ENCODE measurements around the gene ADGRG7.

Gene ADGRG7

DNA sequence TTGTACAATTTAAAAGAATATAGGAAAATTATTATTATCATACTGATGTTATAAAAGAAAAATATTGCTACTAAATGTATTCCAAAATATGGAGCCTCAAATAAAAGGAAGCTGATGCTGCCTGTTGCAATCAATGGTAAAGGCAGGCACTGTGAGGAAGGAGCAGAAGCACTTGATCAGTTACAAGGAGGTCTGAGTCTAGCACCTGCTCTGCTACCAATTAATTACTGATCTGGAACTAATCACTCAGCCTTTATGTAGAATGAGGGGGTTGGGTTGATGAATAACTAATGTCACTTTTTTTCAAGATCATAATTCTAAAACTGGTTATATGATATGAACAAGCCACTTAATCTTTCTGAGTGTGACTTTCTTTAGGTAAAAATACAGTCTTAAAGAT, 5.5 kb downstream of the ADGRG7 start:
- no peak overlapping the region for H3K9ac ChIP-seq (ENCODE audit: low read depth in 1 of 2, low read length in 2 of 2)
- H3K36me3 ChIP-seq (ENCODE audit: control insufficient read depth in 2 of 2, insufficient read depth in 2 of 2, low read length in 2 of 2): no peaks in the 10 kb centered on the region
- no peaks in the 10 kb centered on the region for H3K27me3 ChIP-seq (ENCODE audit: control insufficient read depth in 2 of 2, insufficient read depth in 2 of 2, low read length in 2 of 2)
- H3K27ac ChIP-seq (ENCODE audit: low read depth in 2 of 2, low read length in 2 of 2): no peak overlapping the region
- no peaks in the 10 kb centered on the region for H3K9me3 ChIP-seq (ENCODE audit: control insufficient read depth in 2 of 2, low read length in 2 of 2)
- H3K4me3 ChIP-seq (ENCODE audit: low read length in 2 of 2): no peak overlapping the region
- H3K4me1 ChIP-seq (ENCODE audit: control insufficient read depth in 2 of 2, insufficient read depth in 2 of 2, low read length in 2 of 2): peaks cover 3 to 9% of the 10 kb centered on the region in 2 donors

DNA sequence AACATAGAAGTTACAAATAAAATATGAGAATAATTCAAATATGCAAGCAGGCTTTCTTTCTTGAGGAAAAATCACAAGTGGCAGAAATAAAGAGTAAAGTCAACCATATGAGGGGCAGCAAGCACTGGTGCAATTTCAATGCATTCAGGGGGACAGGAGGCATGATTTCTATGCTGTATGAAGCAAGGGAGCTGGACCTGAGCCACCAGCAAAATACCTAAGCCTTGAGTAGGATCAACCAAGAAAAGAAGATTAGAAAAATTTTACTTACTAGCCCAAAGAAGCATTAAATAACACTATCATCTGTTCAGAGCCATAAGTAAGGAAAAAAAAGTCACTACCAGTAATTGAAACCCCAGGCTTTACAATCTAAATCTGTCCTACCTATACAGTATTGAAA, 6.3 kb downstream of the ADGRG7 start:
- Histone ChIP-seq H3K4me1 (ENCODE audit: control insufficient read depth in 2 of 2, insufficient read depth in 2 of 2, low read length in 2 of 2) (peaks cover 0 to 9% of the 10 kb centered on the region in 2 donors), H3K4me3 (ENCODE audit: low read length in 2 of 2) (no peak overlapping the region), H3K9ac (ENCODE audit: low read depth in 1 of 2, low read length in 2 of 2) (no peak overlapping the region), H3K27ac (ENCODE audit: low read depth in 2 of 2, low read length in 2 of 2) (no peak overlapping the region), H3K27me3 (ENCODE audit: control insufficient read depth in 2 of 2, insufficient read depth in 2 of 2, low read length in 2 of 2) (no peaks in the 10 kb centered on the region), H3K36me3 (ENCODE audit: control insufficient read depth in 2 of 2, insufficient read depth in 2 of 2, low read length in 2 of 2) (no peaks in the 10 kb centered on the region), H3K9me3 (ENCODE audit: control insufficient read depth in 2 of 2, low read length in 2 of 2) (no peaks in the 10 kb centered on the region)

DNA sequence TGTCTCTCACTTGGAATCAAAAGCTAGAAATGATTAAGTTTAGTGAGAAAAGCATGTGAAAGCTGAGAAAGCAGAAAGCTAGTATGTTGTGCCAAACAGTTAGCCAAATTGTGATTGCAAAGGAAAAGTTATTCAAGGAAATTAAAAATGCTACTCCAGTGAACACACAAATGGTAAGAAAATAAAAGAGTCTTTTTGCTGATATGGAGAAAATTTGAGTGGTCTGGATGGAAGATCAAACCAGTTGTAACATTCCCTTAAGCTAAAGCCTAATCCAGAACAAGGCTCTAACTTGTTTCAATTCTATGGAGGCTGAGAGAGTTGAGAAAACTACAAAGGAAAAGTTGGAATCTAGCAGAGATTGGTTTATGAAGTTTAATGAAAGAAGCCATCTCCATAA, 11.8 kb downstream of the ADGRG7 start:
- Histone ChIP-seq H3K9ac (ENCODE audit: low read depth in 1 of 2, low read length in 2 of 2) (no peak overlapping the region), H3K9me3 (ENCODE audit: control insufficient read depth in 2 of 2, low read length in 2 of 2) (no peaks in the 10 kb centered on the region), H3K27me3 (ENCODE audit: control insufficient read depth in 2 of 2, insufficient read depth in 2 of 2, low read length in 2 of 2) (no peaks in the 10 kb centered on the region), H3K27ac (ENCODE audit: low read depth in 2 of 2, low read length in 2 of 2) (no peak overlapping the region), H3K4me1 (ENCODE audit: control insufficient read depth in 2 of 2, insufficient read depth in 2 of 2, low read length in 2 of 2) (no peaks in the 10 kb centered on the region), H3K36me3 (ENCODE audit: control insufficient read depth in 2 of 2, insufficient read depth in 2 of 2, low read length in 2 of 2) (no peaks in the 10 kb centered on the region), H3K4me3 (ENCODE audit: low read length in 2 of 2) (no peak overlapping the region)

DNA sequence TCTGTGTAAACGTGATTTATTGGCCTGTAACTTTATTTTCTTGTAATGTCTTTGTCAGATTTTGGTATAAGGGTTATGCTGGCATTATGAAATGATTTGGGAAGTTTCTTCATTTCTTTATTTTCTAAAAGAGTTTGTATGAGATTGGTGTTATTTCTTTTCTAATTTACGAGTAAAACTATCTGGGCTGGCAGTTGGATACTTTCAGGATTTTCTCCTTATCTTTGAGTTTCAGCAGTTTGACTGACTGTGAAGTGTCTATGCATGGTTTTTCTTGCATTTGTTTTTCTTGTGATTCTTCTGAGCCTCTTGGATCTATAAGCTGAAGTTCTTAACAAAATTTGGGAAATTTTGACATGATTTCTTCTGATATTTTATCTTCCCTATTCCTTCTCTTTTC, 18.1 kb downstream of the ADGRG7 start:
- H3K27me3 ChIP-seq (ENCODE audit: control insufficient read depth in 2 of 2, insufficient read depth in 2 of 2, low read length in 2 of 2): no peaks in the 10 kb centered on the region

DNA sequence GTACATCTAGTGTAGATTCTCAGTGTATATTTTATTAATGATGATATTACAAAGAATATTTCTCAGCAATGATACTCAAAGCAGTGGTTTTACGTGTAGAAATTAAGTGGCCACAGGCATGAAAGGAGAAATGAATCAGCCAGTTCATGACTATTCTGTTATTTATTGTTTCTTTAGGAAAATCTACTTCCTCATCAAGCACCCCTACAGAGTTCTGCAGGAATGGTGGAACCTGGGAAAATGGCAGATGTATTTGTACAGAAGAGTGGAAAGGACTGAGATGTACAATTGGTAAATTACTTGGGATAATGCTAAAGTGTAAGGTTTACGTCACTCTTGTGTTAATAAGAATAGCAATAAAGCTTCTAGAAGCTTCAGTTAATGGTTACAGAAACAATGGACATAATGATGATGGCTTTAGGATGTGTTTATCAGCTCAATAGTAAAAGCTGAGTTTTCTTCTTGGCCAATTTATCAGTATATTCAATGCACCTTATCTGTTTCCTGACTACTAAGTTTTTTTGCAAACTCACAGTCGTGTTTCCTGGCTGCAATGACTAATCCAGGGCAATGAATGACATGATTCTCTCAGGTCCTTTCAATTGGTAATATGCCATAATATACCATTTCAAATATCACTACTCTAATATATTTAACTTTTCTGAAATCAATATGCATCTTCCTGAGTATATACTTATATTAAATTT, 20.2 kb downstream of the ADGRG7 start:
- Histone ChIP-seq H3K4me3 (ENCODE audit: low read length in 2 of 2) (no peak overlapping the region), H3K9me3 (ENCODE audit: control insufficient read depth in 2 of 2, low read length in 2 of 2) (no peaks in the 10 kb centered on the region), H3K36me3 (ENCODE audit: control insufficient read depth in 2 of 2, insufficient read depth in 2 of 2, low read length in 2 of 2) (no peaks in the 10 kb centered on the region), H3K4me1 (ENCODE audit: control insufficient read depth in 2 of 2, insufficient read depth in 2 of 2, low read length in 2 of 2) (no peaks in the 10 kb centered on the region), H3K9ac (ENCODE audit: low read depth in 1 of 2, low read length in 2 of 2) (no peak overlapping the region), H3K27ac (ENCODE audit: low read depth in 2 of 2, low read length in 2 of 2) (no peak overlapping the region), H3K27me3 (ENCODE audit: control insufficient read depth in 2 of 2, insufficient read depth in 2 of 2, low read length in 2 of 2) (no peaks in the 10 kb centered on the region)

More for the DNA sequence above, 18.1 kb downstream of the ADGRG7 start:
- H3K4me3 ChIP-seq (ENCODE audit: low read length in 2 of 2): no peak overlapping the region
- H3K9ac ChIP-seq (ENCODE audit: low read depth in 1 of 2, low read length in 2 of 2): no peak overlapping the region
- no peak overlapping the region for H3K27ac ChIP-seq (ENCODE audit: low read depth in 2 of 2, low read length in 2 of 2)
- H3K36me3 ChIP-seq (ENCODE audit: control insufficient read depth in 2 of 2, insufficient read depth in 2 of 2, low read length in 2 of 2): no peaks in the 10 kb centered on the region
- H3K9me3 ChIP-seq (ENCODE audit: control insufficient read depth in 2 of 2, low read length in 2 of 2): no peaks in the 10 kb centered on the region
- no peaks in the 10 kb centered on the region for H3K4me1 ChIP-seq (ENCODE audit: control insufficient read depth in 2 of 2, insufficient read depth in 2 of 2, low read length in 2 of 2)

DNA sequence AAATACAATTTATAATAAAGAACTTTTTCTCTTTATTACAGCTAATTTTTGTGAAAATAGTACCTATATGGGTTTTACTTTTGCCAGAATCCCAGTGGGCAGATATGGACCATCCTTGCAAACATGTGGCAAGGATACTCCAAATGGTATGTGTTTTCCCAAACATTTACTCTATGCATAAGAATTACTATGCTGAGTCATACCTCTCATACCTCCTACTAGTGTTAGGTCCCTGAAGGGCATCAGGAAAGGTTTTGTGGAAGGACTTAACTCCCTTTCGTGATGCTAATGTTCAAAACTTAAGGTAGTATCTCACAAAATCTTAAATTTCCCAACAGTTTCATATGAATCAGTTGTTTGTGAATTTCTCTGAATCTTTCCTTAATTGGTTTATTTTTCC, 21.3 kb downstream of the ADGRG7 start:
- Histone ChIP-seq H3K4me1 (ENCODE audit: control insufficient read depth in 2 of 2, insufficient read depth in 2 of 2, low read length in 2 of 2) (peaks cover 0 to 2% of the 10 kb centered on the region in 2 donors), H3K36me3 (ENCODE audit: control insufficient read depth in 2 of 2, insufficient read depth in 2 of 2, low read length in 2 of 2) (no peaks in the 10 kb centered on the region), H3K4me3 (ENCODE audit: low read length in 2 of 2) (no peak overlapping the region), H3K27me3 (ENCODE audit: control insufficient read depth in 2 of 2, insufficient read depth in 2 of 2, low read length in 2 of 2) (no peaks in the 10 kb centered on the region), H3K27ac (ENCODE audit: low read depth in 2 of 2, low read length in 2 of 2) (no peak overlapping the region), H3K9ac (ENCODE audit: low read depth in 1 of 2, low read length in 2 of 2) (no peak overlapping the region), H3K9me3 (ENCODE audit: control insufficient read depth in 2 of 2, low read length in 2 of 2) (no peaks in the 10 kb centered on the region)

DNA sequence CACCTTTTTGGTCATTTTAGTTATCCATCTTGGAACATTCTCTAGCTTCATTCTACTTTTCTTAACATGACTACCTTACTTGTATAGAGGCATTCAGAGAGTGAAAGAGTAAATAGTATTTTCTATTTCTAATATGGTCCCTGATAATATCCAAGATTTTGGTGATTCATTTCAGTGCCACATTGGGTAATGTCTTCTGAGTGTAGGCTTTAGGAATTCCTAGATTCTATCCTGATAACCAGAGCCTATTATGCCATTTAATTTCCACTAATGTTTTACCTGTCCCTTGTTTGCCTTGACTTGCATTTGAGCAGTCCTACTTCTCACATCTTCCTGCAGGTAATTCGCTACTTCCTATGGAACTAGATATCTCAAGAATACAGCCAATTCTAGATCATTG, 21.8 kb downstream of the ADGRG7 start:
- Histone ChIP-seq H3K4me1 (ENCODE audit: control insufficient read depth in 2 of 2, insufficient read depth in 2 of 2, low read length in 2 of 2) (peaks cover 0 to 2% of the 10 kb centered on the region in 2 donors), H3K4me3 (ENCODE audit: low read length in 2 of 2) (no peak overlapping the region), H3K27me3 (ENCODE audit: control insufficient read depth in 2 of 2, insufficient read depth in 2 of 2, low read length in 2 of 2) (no peaks in the 10 kb centered on the region), H3K27ac (ENCODE audit: low read depth in 2 of 2, low read length in 2 of 2) (no peak overlapping the region), H3K9ac (ENCODE audit: low read depth in 1 of 2, low read length in 2 of 2) (no peak overlapping the region), H3K9me3 (ENCODE audit: control insufficient read depth in 2 of 2, low read length in 2 of 2) (no peaks in the 10 kb centered on the region), H3K36me3 (ENCODE audit: control insufficient read depth in 2 of 2, insufficient read depth in 2 of 2, low read length in 2 of 2) (no peaks in the 10 kb centered on the region)

DNA sequence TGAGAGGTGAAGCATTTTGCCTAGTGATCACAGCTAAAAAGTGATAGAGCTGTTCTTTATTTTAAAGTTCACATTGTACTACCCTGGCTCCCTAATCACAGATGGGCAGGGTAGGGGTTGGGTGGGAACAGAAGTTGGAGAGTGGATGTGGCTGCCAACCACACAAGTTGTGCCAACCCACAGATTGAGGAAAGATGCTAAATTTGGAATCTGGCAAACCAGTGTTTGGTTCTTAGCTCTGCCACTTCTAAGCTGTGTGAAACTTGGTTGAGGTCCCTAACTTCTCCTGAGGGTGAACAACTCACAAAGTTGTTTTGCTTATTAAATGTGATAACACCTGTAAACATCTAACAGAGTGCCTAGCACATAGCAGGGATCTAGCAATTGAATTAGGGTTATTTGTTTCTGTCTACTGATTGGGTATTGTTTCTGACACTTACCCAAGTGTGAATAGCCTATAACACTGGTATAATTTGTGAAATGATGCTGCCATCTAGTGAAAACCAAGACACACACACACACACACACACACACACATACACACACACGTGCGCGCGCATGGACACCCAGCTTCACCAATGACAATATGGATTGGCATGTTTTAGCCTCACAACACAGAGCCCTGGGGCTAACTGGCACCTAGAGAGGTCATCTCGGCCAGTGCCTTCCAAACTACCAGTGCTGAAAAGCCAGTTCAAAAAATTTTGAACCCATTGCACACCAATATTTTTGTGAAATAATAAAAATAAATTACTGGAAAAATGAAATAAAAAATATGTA, 25.3 kb downstream of the ADGRG7 start:
- Histone ChIP-seq H3K9ac (ENCODE audit: low read depth in 1 of 2, low read length in 2 of 2) (no peak overlapping the region), H3K27me3 (ENCODE audit: control insufficient read depth in 2 of 2, insufficient read depth in 2 of 2, low read length in 2 of 2) (no peaks in the 10 kb centered on the region), H3K4me3 (ENCODE audit: low read length in 2 of 2) (peak overlapping the region; percentile 21 to 38), H3K27ac (ENCODE audit: low read depth in 2 of 2, low read length in 2 of 2) (no peak overlapping the region), H3K9me3 (ENCODE audit: control insufficient read depth in 2 of 2, low read length in 2 of 2) (no peaks in the 10 kb centered on the region), H3K4me1 (ENCODE audit: control insufficient read depth in 2 of 2, insufficient read depth in 2 of 2, low read length in 2 of 2) (peaks cover 0 to 2% of the 10 kb centered on the region in 2 donors), H3K36me3 (ENCODE audit: control insufficient read depth in 2 of 2, insufficient read depth in 2 of 2, low read length in 2 of 2) (no peaks in the 10 kb centered on the region)

DNA sequence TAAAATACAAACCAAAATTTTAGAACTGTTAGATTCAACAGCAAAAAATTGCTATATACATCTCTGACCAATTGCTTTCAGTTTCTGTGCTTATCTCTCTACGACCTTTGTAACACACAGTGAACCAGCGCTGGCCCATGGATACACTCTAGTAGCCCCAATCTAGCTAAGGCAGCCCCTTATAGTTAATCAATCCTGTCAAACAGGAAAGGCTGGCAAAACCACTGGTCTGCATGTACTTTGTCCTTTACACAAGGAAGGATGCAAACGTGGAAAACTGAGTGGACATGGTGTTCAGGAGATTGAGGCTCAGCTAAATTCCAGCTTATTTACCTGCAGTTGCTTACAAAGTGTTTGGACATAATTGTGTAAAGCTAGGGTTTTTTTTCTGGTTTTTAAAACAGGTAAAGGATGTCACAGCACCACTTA, 25.9 kb downstream of the ADGRG7 start:
- Histone ChIP-seq H3K9ac (ENCODE audit: low read depth in 1 of 2, low read length in 2 of 2) (no peak overlapping the region), H3K27ac (ENCODE audit: low read depth in 2 of 2, low read length in 2 of 2) (no peak overlapping the region)

DNA sequence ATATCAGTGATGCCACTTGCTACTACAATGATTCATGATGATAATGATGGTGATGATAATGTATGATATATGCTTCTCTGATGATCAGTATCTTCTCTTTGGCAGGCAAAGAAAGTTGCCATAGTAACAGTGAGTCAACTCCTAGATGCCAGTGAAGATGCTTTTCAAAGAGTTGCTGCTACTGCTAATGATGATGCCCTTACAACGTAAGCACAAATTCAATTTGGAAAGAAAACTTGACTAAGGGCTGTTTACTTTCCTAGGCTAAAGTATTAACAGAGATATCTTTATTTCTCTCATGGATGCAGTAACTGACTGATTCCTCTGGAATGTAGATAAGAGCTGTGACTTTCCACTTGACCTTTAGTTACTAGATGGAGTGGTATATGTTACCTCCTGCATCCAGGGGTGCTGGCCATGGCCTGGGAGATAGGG, 27.8 kb downstream of the ADGRG7 start:
- Histone ChIP-seq H3K4me3 (ENCODE audit: low read length in 2 of 2) (no peak overlapping the region), H3K27me3 (ENCODE audit: control insufficient read depth in 2 of 2, insufficient read depth in 2 of 2, low read length in 2 of 2) (no peaks in the 10 kb centered on the region), H3K27ac (ENCODE audit: low read depth in 2 of 2, low read length in 2 of 2) (no peak overlapping the region)

More for the DNA sequence above, 25.9 kb downstream of the ADGRG7 start:
- peak overlapping the region in 1 of 2 donors; percentile 38 for H3K4me3 ChIP-seq (ENCODE audit: low read length in 2 of 2)
- no peaks in the 10 kb centered on the region for H3K36me3 ChIP-seq (ENCODE audit: control insufficient read depth in 2 of 2, insufficient read depth in 2 of 2, low read length in 2 of 2)
- no peaks in the 10 kb centered on the region for H3K27me3 ChIP-seq (ENCODE audit: control insufficient read depth in 2 of 2, insufficient read depth in 2 of 2, low read length in 2 of 2)
- H3K4me1 ChIP-seq (ENCODE audit: control insufficient read depth in 2 of 2, insufficient read depth in 2 of 2, low read length in 2 of 2): peaks cover 0 to 2% of the 10 kb centered on the region in 2 donors
- H3K9me3 ChIP-seq (ENCODE audit: control insufficient read depth in 2 of 2, low read length in 2 of 2): no peaks in the 10 kb centered on the region

More for the DNA sequence above, 27.8 kb downstream of the ADGRG7 start:
- no peaks in the 10 kb centered on the region for H3K36me3 ChIP-seq (ENCODE audit: control insufficient read depth in 2 of 2, insufficient read depth in 2 of 2, low read length in 2 of 2)
- H3K9me3 ChIP-seq (ENCODE audit: control insufficient read depth in 2 of 2, low read length in 2 of 2): no peaks in the 10 kb centered on the region
- peaks cover 2 to 7% of the 10 kb centered on the region in 2 donors for H3K4me1 ChIP-seq (ENCODE audit: control insufficient read depth in 2 of 2, insufficient read depth in 2 of 2, low read length in 2 of 2)
- no peak overlapping the region for H3K9ac ChIP-seq (ENCODE audit: low read depth in 1 of 2, low read length in 2 of 2)

All from mucosa of rectum (tissue), 2 donors.